Jurkat, Clone E6-1 (cell line): ENCODE measurements around the gene GDE1.

ENCODE experiments used
- DNase-seq: peaks from one replicate; pipeline ENCODE4 v3.0.0-alpha.2; 2011; ENCODE audit warnings: low read depth, low spot score
- H3K4me3 ChIP-seq: 2 replicates; pipeline ENCODE4 v1.5.1; 2011; ENCODE audit warnings: mild to moderate bottlenecking, low read length, control low read depth, moderate library complexity

GDE1 gene

DNA sequence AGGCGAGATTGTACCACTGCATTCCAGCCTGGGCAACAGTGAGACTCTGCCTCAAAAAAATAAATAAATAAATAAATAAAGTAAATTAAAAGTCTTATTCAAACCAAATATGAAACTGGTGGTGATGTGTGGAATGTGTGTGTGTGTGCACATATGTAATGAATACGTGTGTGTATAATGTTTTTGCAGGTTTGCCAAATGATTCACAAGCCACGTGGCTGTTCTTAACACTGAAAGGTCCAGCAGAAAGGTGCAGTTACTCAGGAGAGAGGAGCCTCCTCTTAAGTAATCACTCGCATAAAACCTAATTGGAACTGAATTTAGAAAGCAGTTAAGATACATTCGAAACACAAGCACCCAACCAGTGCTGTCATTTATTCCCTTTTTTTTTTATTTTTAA lies 22.9 kb downstream of the GDE1 start:
- DNase-seq, result no peak
- no peak overlapping the region for H3K4me3 ChIP-seq

DNA sequence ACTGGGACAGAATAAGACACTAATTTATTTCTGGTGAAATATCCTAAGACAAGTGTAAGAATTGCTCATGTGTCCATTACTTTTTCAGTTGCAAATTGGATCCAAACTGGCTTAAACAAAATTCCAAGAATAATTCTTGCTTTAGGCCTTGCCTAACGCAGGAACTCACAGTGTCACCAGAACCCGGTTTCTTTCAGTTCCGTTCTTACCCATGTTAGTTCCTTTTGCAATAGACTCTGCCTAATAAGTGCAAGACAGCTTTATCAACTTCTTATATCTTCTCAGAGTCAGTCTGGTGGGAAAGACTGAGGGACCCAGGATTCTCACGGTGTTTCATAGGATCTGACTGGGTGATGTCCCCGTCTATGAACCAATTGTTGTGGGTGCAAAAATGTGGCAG lies 24.7 kb downstream of the GDE1 start:
- H3K4me3 ChIP-seq, result no peak overlapping the region
- no peak for DNase-seq

DNA sequence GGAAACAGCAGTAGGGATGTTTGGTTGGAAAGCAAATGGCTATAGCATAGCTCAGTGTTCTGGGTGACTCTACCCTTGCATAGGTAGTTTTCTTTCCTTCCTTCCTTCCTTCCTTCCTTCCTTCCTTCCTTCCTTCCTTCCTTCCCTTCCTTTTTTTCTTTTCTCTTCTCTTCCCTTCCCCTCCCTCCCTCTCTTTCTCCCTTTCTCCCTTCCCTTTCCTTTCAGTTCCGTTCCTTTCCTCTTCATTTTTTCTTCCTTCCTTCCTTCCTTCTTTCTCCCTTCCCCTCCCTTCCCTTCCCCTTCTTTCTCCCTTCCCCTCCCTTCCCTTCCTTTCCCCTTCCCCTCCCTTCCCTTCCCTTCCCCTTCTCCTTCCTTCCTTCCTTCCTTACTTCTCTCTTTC lies 31.3 kb downstream of the GDE1 start:
- no peak for DNase-seq
- no peak overlapping the region for H3K4me3 ChIP-seq

DNA sequence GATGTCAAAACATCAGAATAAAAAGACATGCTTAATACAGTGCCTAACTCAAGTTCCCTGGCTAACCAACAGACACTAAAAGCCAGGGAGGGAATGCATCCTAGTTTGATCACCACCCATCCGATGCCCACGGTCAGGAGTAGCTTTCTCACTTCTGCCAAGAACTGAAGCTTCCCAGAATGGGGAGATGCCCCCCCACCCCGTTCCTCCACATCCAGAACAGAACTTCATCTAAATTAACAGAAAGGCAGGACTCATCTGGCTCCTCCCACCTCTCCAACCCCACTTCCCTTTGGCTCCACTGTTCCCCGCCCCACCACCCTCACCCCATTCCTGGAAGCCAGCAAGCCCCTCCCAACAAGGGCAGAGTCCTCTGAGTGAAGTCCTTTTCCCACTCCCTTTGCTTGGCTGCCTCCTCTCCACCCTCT lies 33.7 kb downstream of the GDE1 start:
- no peak overlapping the region for H3K4me3 ChIP-seq

DNA sequence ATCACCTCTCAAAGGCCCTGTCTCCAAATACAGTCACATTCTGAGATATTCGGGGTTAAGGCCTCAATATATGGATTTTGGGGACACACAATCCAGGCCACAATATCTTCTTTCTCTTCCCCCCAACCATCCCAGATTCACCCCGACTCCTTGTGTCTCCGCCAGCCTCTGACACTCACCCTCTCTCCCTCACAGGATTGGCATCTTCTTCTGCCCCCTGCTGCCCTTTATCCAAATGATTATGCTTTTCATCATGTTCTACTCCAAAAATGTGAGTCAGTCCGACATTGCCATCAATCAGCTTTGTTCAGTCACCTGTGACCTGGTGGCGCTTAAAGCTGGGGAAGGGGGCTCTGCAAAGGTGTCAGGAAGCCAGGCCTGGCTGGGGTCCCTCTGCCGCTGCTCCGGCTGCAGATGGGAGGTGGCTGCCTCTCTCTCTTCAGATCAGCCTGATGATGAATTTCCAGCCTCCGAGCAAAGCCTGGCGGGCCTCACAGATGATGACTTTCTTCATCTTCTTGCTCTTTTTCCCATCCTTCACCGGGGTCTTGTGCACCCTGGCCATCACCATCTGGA lies 35.1 kb downstream of the GDE1 start:
- H3K4me3 ChIP-seq, result no peak overlapping the region
- no peak for DNase-seq

More for the DNA sequence above, 33.7 kb downstream of the GDE1 start:
- DNase-seq, result no peak

DNA sequence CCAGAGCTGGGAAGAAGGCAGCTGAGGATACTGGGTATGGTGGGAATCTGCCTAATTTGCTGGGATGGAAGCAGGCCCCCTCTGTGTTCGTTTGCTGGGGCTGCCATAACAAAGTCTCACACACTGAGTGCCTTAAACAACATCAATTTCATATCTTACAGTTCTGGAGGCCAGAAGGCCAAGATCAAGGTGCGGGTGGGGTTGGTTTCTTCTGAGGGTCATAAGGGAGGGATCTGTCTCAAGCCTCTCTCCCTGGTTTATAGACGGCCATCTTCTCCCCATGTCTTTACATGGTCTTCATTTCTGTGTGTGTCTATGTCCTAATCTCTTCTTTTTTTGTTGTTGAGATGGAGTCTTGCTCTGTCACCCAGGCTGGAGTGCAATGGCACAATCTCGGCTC lies 35.8 kb downstream of the GDE1 start:
- H3K4me3 ChIP-seq, result no peak overlapping the region
- DNase-seq, result no peak

DNA sequence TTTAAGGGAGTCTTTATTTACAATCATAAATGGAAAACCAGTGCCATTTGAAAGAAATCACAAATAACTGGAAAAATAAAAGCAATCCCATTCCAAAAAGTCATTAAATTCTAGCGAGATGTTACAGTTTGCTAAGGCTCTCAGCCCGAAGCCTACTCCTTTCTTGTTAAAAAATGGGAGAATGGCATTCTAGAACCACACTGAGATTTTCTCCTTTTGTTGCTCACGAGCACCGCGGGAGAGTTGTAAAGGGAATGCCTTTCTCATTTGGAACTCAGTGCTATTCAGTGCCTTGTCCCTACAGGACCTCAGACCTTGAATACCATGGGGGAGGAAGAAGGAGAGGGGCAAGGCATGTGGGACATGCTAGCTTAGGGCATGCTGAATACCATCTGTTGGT lies 36.3 kb downstream of the GDE1 start:
- DNase-seq, result no peak
- no peak overlapping the region for H3K4me3 ChIP-seq

DNA sequence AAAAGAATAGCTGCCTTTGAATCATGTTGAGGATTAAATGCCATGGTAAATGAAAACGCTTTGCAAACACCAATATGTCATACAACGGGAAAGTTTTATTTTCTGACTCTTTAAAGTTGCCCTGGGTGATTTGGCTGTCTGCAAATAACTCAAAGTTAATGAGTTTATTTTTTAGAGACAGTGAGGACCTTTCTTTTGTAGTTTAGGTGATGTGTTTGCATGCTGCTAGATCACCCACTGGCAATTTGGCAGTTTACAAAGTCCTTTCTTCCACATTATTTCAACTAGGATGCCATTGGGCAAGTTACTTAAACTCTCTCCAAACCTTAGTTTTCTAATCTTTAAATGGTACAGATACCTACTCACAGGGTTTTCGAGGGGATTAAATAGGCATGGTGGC lies 37.8 kb downstream of the GDE1 start:
- H3K4me3 ChIP-seq, result no peak overlapping the region
- DNase-seq, result no peak

DNA sequence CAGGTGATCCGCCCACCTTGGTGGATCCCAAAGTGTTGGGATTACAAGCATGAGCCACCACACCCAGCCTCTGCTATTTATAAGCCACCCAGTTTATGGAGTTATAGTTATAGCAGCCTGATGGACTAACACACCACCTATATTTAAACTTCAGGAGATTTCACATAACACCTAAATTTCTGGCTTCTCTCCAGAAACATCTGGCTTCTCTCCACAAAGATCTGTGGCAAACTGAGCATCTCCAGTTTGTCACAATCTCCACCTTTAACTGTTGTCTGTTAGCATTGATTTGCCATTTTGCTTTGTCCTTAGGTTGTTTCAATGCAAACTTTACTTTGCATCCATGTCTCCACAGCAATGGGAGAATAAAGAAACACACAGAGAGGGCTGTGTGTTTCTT lies 39.6 kb downstream of the GDE1 start:
- no peak for DNase-seq
- no peak overlapping the region for H3K4me3 ChIP-seq

DNA sequence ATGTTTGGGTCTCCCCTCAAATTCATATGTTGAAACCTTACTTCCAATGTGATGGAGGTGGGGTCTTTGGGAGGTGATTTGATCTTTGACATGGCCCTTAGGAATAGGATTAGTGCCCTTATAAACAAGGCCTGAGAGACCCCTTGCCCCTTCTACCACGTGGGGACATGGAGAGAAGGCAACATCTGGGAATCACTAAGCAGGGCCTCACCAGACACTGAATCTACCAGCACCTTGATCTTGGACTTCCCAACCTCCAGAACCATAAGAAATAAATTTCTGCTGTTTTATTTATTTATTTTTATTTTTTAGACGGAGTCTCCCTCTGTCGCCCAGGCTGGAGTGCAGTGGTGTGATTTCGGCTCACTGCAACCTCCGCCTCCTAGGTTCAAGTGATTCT lies 40.1 kb downstream of the GDE1 start:
- DNase-seq, result no peak
- no peak overlapping the region for H3K4me3 ChIP-seq

DNA sequence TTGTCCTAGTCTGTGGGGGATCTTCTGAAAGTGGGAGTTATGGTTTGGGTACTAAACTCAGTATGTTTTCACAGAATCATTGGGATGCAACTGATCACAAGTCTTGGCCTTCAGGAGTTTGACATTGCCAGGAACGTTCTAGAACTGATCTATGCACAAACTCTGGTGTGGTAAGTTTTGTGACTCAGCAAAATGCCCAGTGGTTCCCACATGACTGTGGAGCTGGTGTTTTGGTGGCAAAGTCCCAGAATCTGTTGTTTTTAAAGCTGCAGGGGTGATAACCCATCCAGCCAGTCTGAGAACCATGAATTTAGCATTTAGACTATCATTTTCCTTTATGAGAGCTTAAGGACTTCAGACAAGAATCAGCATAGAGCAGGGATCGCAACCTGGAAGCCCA lies 40.6 kb downstream of the GDE1 start:
- H3K4me3 ChIP-seq, result no peak overlapping the region
- no peak for DNase-seq

DNA sequence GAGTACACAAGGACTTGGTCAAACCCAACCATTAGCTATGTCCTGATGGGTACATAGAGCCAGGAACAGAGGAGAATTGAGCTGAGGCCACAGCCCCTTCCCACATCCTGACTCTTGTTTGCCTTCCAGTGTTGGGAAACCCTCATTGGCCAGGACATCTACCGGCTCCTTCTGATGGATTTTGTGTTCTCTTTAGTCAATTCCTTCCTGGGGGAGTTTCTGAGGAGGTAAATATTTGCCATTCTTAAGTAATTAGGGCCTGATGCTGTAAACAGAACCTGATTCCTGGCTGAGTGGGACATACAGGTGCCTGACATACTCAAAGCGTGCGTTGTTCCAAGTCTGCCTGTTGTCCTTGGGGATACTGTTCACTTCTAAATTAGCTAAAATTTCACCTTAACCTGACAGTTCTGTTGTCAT lies 42.6 kb downstream of the GDE1 start:
- no peak overlapping the region for H3K4me3 ChIP-seq
- DNase-seq, result no peak

DNA sequence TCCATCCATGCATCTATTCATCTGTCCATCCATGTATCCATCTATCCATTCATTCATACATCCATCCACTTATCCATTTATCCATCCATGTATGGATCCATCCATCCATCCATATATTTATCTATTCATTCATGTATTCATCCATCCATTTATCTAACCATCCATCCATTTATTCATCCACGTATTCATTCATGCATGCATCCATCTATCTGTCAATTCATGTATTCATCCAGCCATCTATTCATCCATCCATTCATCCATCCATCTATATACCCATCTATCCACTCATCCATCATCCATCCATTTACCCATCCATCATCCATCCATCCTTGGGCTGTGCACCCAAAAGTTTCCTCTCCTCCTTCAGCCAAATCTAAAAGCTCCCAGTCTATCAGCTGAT lies 43.4 kb downstream of the GDE1 start:
- DNase-seq, result no peak
- no peak overlapping the region for H3K4me3 ChIP-seq

DNA sequence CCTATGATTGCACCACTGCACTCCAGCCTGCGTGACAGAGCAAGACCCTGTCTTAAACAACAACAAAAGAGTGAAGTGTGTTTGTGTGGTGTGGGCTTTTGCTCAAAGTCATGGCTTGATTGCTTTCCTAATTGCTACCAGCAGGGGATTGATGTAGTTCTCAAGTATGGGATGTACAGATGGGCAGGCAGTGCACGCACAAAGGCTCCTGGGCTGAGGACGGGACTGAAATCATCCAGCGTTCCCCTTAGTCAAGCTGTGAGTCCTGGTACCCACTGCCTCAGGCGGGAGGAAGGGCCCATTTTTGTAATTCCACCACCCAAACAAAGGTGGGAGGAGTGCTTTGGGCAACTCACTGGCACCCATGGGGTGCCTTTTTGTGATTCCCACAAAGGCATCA lies 47.3 kb downstream of the GDE1 start:
- no peak for DNase-seq
- H3K4me3 ChIP-seq, result no peak overlapping the region

DNA sequence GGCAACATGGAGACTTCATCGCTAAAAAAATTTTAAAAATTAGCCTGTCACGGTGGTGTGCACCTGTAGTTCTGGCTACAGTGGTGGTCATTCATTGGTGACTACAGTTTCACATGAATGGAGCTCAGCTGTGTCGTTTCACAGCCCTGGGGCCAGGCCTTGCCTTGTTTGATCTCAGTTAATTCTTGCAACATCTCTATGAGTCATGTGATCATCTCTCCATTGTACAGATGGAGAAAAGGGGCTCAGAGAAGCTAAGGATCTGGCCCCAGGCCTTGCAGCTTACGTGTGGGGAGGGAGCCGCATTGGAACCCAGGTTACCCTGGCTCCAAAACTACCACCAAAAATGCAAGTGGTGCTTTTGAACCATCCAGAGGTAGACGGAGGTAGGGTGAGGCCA lies 49.4 kb downstream of the GDE1 start:
- no peak overlapping the region for H3K4me3 ChIP-seq
- no peak for DNase-seq

DNA sequence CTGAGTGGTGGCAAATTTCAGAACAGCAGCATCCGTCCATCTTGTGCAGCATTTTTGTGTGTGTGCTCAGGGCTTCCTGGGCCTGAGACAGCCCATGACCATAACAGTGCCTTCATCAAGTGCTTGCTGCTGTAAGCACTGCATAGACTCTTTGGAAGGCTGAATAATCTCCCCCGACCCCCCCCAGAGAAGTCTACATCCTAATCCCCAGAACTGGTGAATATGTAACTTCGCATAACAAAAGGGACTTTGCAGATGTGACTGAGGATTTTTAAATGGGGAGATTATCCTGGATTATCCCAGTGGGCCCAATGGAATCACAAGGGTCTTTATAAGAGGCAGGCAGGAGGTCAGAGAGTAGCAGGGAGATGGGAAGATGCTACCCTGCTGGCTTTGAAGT lies 53.6 kb downstream of the GDE1 start:
- H3K4me3 ChIP-seq, result no peak overlapping the region
- no peak for DNase-seq

DNA sequence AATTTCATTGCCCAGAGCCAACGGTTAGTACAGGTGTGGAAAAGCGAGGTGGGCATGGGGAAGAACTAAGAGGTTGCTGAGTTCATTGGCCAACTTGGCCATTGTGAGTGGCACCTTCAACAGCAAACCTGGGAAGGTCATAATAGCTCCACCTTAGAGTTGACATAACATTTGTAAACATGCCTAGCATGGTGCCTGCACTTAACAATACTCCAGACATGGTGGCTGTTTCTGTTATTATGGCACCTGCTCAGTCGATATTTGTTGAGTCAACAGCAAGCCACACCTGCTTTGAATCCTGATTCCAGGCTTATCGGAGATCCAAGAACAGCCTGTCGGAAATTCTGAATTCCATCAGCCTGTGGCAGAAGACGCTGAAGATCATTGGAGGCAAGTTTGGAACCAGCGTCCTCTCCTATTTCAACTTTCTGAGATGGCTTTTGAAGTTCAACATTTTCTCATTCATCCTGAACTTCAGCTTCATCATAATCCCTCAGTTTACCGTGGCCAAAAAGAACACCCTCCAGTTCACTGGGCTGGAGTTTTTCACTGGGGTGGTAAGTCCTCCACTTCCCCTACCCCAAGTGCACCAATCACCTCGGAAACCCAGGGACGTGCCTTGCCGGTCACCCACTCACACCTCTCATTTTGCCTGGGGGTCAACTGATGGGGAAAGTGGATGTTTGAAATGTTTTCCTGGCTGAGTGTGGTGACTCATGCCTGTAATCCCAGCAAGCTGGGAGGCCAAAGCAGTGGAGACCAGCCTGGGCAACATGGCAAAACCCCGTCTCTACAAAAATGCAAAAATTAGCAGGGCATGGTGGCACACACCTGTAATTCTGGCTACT lies 58.2 kb downstream of the GDE1 start:
- no peak overlapping the region for H3K4me3 ChIP-seq
- DNase-seq, result no peak

DNA sequence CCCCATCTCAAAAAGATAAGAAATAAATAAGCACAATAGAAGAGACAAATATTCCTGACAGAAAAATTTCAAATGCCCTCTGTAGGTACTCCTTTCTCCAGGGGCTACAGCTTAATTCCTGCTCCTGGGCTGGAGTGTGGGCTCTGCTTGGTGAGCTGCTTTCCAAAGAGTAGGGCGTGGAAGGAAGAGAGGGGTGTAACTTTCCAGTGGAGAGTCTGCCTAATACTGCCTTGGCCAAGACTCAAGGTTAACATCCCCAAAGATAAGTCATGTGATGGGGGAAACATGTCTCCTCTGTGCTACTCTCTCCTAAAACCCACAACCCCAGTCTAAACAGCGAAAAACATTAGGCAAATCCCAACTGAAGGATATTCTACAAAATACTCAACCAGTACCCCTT lies 61.5 kb downstream of the GDE1 start:
- DNase-seq, result no peak
- no peak overlapping the region for H3K4me3 ChIP-seq

DNA sequence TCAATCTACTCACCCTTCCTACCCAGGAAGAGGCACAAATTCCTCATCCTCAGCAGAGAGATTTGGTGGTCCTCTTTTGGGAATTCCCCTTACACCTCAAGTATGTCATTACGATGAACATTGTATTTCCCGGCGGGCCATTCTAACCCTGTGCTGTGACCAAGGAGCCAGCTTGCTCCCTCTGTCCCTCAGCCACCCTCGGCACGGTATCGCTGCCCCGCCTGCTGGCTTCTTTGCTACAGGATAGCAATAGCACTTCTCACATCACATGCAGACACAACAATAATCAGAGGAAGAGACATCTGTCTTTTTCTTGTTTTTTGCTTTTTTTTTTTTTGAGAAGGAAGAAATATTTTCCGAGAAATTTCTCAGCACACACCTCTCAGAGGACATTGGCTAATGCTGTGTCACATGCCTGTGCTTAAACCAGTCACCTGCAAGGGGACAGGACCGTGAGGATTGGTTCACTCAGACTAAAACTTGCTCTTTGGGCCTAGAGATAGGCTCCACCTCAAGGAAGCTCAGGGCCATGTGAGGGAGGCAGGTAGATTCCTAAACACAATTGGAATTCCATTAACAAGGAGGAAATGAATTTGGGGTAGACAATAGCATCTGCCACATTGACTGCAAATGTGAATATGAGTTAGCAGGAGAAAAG lies 63.0 kb downstream of the GDE1 start:
- DNase-seq, result no peak
- no peak overlapping the region for H3K4me3 ChIP-seq
